MM.1S (cell line): ENCODE measurements around the gene MYL12A.

Source experiments
- CTCF ChIP-seq: fragments of 300-600 bp; sonication (generic); IDR thresholded peaks from 2 replicates; pipeline ENCODE4 v1.5.1; 2016; ENCODE audit warnings: antibody characterized with exemption, low read length, mixed read lengths
- EZH2 ChIP-seq: fragments of 300-600 bp; sonication (generic); optimal IDR thresholded peaks from 2 replicates; pipeline ENCODE3; 2017; ENCODE audit warnings: low read depth, mild to moderate bottlenecking, antibody characterized with exemption, low read length, mixed read lengths

DNA sequence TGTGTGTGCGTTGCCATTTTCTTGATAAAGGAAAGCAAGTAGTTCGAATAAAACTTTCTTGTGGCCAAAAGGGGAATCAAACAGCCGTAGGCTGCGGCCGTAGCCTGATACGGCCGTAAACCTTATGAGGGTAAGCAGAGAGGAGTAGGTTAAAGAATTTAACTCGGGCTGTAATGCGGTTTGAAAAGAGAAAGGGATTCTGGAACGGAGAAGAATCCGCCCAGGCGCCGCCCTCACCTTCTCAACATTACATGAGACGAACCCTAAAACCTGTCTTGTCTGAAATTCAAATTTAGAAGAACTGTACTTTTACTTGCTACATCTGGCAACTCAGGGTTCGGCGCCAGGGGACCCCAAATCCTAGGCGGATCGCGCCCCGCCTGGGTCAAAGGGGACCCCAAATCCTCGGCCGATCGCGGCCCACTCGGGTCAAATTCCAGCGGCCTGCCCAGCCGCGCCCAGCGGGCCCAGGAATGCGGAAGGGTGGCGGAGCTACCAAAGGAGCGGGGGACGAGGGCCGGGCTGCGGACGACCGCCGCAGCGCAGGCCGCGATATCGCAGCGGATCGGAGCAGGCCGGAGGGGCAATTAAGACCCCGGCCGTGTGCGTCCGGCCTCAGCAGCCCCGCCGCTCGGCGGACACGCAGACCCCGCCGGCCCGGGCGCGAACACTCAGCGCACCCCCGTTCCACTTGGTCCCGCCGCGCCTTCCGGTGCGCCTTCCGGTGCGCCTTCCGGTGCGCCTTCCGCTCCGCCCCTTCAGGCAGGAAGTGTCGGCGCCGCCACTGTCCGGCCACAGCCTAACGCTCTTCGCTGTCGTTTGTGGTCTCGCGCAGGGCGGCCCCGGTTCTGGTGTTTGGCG lies 14.0 kb downstream of the MYL12A start, which contains the start of gene MYL12B:
- TF ChIP-seq CTCF (no peak), EZH2 (no peak)
